HG02798 (cell line): ENCODE results near the gene PARP1.
A peak's percentile ranks its signal among the peaks of the same experiment; 100 is the strongest.

ENCODE experiments used
- ATAC-seq: cut with Tn5 transposase; IDR thresholded peaks from one replicate; pipeline ENCODE4 v1.9.1; 2021; ENCODE audit warnings: mild to moderate bottlenecking; ENCODE audit not compliant: unreplicated experiment, poor library complexity

PARP1 gene

GRCh38 chr1:226384040-226384439 lies 23.9 kb downstream of the PARP1 start:
- ATAC-seq = no peak

GRCh38 chr1:226382030-226382429 lies 25.9 kb downstream of the PARP1 start:
- ATAC-seq = no peak

- ATAC-seq = no peak
These were observed 26.5 kb downstream of the PARP1 start for GRCh38 chr1:226381226-226381998.

GRCh38 chr1:226378071-226378470 lies 29.8 kb downstream of the PARP1 start:
- ATAC-seq = no peak

GRCh38 chr1:226376300-226376699 lies 31.6 kb downstream of the PARP1 start:
- no peak for ATAC-seq

- no peak for ATAC-seq
These were observed 34.5 kb downstream of the PARP1 start for GRCh38 chr1:226373376-226373775.

- ATAC-seq = no peak
These were observed 35.0 kb downstream of the PARP1 start for GRCh38 chr1:226372885-226373284.

GRCh38 chr1:226371866-226372490 lies 35.9 kb downstream of the PARP1 start:
- no peak for ATAC-seq

GRCh38 chr1:226371027-226371694 lies 36.7 kb downstream of the PARP1 start:
- ATAC-seq = no peak

GRCh38 chr1:226370144-226370923 lies 37.6 kb downstream of the PARP1 start:
- peak; percentile 63 for ATAC-seq

- no peak for ATAC-seq
These were observed 38.8 kb downstream of the PARP1 start for GRCh38 chr1:226369110-226369509.

- no peak for ATAC-seq
These were observed 41.6 kb downstream of the PARP1 start for GRCh38 chr1:226366290-226366689.

GRCh38 chr1:226365831-226366231 lies 42.1 kb downstream of the PARP1 start:
- ATAC-seq = no peak

GRCh38 chr1:226364901-226365565 lies 42.9 kb downstream of the PARP1 start:
- no peak for ATAC-seq

- ATAC-seq = no peak
These were observed 43.4 kb downstream of the PARP1 start for GRCh38 chr1:226364514-226364899.

- no peak for ATAC-seq
These were observed 43.9 kb downstream of the PARP1 start for GRCh38 chr1:226363801-226364513.

- ATAC-seq = no peak
These were observed 44.9 kb downstream of the PARP1 start for GRCh38 chr1:226362891-226363447.

GRCh38 chr1:226362361-226362760 lies 45.5 kb downstream of the PARP1 start:
- no peak for ATAC-seq

GRCh38 chr1:226360106-226360746 lies 47.7 kb downstream of the PARP1 start:
- peak; percentile 62 for ATAC-seq
